ENCODE measurements around the gene RAB17. TPM values are rescaled to one million over a fixed set of nuclear protein-coding genes. Genes with fewer than 3 reads are reported as not detected.

RAB17 gene
- total RNA-seq, 1 experiment from 2014 or later = 17.2 TPM

DNA sequence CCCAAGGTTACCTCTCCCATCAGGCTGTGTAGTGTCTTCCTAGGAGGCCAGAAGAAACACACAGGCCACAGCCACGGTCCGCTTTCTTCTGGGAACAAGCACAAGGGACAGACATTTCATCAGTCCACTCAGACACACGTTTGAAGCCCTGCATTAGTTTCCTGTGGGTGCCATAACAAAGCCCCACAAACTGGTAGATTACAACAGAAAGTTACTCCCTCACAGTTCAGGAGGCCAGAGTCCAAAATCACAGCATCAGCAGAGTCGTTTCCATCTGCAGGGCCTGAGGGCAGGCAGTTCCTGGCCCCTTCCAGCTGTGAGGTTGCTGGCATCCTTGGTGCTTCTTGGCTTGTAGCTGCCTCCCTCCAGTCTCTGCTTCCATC is 32.9 kb downstream of the RAB17 start:
- peaks cover 25% of the 10 kb centered on the region for H3K4me1 Mint-ChIP-seq (ENCODE audit: insufficient read depth, unreplicated experiment)
- TF ChIP-seq, protein P1, sequence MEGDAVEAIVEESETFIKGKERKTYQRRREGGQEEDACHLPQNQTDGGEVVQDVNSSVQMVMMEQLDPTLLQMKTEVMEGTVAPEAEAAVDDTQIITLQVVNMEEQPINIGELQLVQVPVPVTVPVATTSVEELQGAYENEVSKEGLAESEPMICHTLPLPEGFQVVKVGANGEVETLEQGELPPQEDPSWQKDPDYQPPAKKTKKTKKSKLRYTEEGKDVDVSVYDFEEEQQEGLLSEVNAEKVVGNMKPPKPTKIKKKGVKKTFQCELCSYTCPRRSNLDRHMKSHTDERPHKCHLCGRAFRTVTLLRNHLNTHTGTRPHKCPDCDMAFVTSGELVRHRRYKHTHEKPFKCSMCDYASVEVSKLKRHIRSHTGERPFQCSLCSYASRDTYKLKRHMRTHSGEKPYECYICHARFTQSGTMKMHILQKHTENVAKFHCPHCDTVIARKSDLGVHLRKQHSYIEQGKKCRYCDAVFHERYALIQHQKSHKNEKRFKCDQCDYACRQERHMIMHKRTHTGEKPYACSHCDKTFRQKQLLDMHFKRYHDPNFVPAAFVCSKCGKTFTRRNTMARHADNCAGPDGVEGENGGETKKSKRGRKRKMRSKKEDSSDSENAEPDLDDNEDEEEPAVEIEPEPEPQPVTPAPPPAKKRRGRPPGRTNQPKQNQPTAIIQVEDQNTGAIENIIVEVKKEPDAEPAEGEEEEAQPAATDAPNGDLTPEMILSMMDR (IDR thresholded peaks at IDR 0.05; ENCODE audit: unreplicated experiment) = no peak
- H3K27ac Mint-ChIP-seq (ENCODE audit: low read depth, unreplicated experiment) = peak overlapping the region; percentile 10
- no peaks in the 10 kb centered on the region for H3K36me3 Mint-ChIP-seq (ENCODE audit: insufficient read depth, unreplicated experiment)
- intact Hi-C loops (cut with micrococcal nuclease) = loop anchor here (2.0 kb wide), 1 partner anchor 75 kb away; no protein-coding TSS in a partner anchor
- ChIA-PET CTCF (interaction anchor here (0.6 to 2.6 kb wide), 5 partner anchors 14 to 198 kb away, joined by 3 to 21 read pairs (median 4); no protein-coding TSS in a partner anchor), POLR2A (interaction anchor here (0.6 to 1.0 kb wide), 2 partner anchors 12 to 33 kb away, joined by 3 read pairs; partner anchors contain the start of gene RAB17)
- H3K4me3 Mint-ChIP-seq (ENCODE audit: unreplicated experiment) = no peak overlapping the region
- DNase-seq (ENCODE audit: unreplicated experiment) = no peak
- H3K9me3 Mint-ChIP-seq (ENCODE audit: unreplicated experiment) = no peaks in the 10 kb centered on the region
- no TSS peak for BruUV-seq (replicated peaks)
- H3K27me3 Mint-ChIP-seq (ENCODE audit: insufficient read depth, unreplicated experiment) = peaks cover 1% of the 10 kb centered on the region

DNA sequence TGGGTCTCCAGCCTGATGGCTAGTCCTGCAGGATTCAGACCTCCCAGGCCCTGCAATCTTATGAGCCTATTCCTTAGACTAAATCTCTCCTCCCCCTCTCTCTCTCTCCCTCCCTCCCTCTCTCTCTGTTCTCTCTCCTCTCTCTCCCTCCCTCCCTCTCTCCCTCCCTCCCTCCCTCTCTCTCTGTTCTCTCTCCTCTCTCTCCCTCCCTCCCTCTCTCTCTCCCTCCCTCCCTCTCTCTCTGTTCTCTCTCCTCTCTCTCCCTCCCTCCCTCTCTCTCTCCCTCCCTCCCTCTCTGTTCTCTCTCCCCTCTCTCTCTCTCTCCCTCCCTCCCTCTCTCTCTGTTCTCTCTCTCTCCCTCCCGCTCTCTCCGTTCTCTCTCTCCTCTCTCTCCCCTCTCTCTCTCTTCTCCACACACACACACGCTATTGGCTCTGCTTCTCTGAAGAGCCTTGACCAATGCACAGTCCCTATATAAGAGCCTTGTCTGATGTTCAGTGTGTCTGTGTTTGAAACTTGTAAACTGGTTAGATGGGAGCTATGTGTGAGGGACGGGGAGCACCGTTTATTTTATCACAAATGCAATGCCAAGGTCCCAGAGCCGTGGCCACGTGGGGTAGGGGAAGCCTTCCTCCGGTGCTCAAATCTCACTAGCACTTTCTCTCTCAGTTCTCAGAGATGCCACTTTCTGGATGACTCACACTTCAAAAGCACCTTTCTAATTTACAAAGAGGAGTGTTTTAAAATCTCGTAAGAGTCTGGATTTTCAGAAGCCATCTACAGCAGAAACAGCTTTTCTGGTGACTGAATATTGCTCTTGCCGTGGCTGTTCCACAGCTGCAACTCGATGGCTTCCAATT is 33.5 kb downstream of the RAB17 start:
- no peak for DNase-seq (ENCODE audit: unreplicated experiment)
- H3K9me3 Mint-ChIP-seq (ENCODE audit: unreplicated experiment) = no peaks in the 10 kb centered on the region
- peaks cover 5% of the 10 kb centered on the region for H3K36me3 Mint-ChIP-seq (ENCODE audit: insufficient read depth, unreplicated experiment)
- peak overlapping the region; percentile 10 for H3K27ac Mint-ChIP-seq (ENCODE audit: low read depth, unreplicated experiment)
- H3K27me3 Mint-ChIP-seq (ENCODE audit: insufficient read depth, unreplicated experiment) = no peaks in the 10 kb centered on the region
- ChIA-PET CTCF (interaction anchor here (0.6 to 2.4 kb wide), 5 partner anchors 15 to 198 kb away, joined by 3 to 17 read pairs (median 4); no protein-coding TSS in a partner anchor), POLR2A (interaction anchor here (0.6 to 1.0 kb wide), 2 partner anchors 11 to 34 kb away, joined by 3 read pairs; partner anchors contain the start of gene RAB17)
- H3K4me1 Mint-ChIP-seq (ENCODE audit: insufficient read depth, unreplicated experiment) = peaks cover 25% of the 10 kb centered on the region
- TF ChIP-seq, protein P1 (IDR thresholded peaks at IDR 0.05; ENCODE audit: unreplicated experiment) = no peak
- intact Hi-C loops (cut with micrococcal nuclease) = no loop called here
- no peak overlapping the region for H3K4me3 Mint-ChIP-seq (ENCODE audit: unreplicated experiment)
- BruUV-seq (replicated peaks) = no TSS peak

DNA sequence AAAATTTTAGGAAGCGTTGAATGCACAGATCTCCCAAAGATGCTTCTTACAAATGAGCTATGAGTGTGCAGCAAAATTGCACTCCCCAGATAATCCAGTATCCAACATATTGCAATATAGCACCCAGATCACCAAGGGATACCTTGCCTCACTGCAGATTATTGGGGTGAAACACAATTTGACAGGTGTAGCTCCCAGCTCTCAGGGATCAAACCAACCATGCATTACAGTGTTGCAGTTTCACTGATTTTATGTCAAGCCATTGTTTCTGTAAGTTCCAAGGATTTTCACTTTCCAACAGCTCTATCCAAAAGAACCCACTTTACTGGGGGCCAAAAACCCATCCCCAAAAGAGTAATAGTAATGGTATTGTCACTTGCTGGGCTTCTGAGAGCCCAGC is 35.0 kb downstream of the RAB17 start:
- CTCF ChIA-PET = interaction anchor here (0.8 to 2.6 kb wide), 5 partner anchors 12 to 118 kb away, joined by 3 to 17 read pairs (median 3); no protein-coding TSS in a partner anchor
- no peak for DNase-seq (ENCODE audit: unreplicated experiment)
- peaks cover 25% of the 10 kb centered on the region for H3K4me1 Mint-ChIP-seq (ENCODE audit: insufficient read depth, unreplicated experiment)
- no peaks in the 10 kb centered on the region for H3K27me3 Mint-ChIP-seq (ENCODE audit: insufficient read depth, unreplicated experiment)
- no peaks in the 10 kb centered on the region for H3K9me3 Mint-ChIP-seq (ENCODE audit: unreplicated experiment)
- H3K4me3 Mint-ChIP-seq (ENCODE audit: unreplicated experiment) = no peak overlapping the region
- peaks cover 7% of the 10 kb centered on the region for H3K36me3 Mint-ChIP-seq (ENCODE audit: insufficient read depth, unreplicated experiment)
- intact Hi-C loops (cut with micrococcal nuclease) = no loop called here
- TF ChIP-seq, protein P1 (IDR thresholded peaks at IDR 0.05; ENCODE audit: unreplicated experiment) = no peak
- no TSS peak for BruUV-seq (replicated peaks)
- H3K27ac Mint-ChIP-seq (ENCODE audit: low read depth, unreplicated experiment) = no peak overlapping the region
- POLR2A ChIA-PET = interaction anchor here (0.6 to 1.2 kb wide), 2 partner anchors 16 to 17 kb away, joined by 3 read pairs; no protein-coding TSS in a partner anchor

DNA sequence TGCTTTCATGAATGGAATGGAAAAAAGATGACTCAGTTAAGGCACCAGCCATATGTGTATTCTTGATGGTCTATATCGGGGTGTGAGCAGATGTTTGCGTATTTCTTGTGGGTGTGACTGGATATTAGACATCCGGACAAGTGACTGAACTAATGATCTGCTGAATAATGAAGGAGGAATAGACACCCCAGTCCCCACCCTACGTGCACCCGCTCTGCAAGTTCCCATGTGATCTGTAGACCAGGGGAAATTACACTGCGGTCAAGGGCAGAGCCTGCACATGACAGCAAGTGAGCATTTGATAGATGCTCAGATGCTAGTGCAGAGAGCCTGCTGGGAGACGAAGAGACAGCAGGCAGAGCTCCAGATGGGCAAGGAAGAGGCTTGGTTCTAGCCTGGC is 36.6 kb downstream of the RAB17 start:
- H3K36me3 Mint-ChIP-seq (ENCODE audit: insufficient read depth, unreplicated experiment) = peaks cover 7% of the 10 kb centered on the region
- ChIA-PET POLR2A (no interaction called here), CTCF (interaction anchor here (1.0 to 2.6 kb wide), 2 partner anchors 9 to 41 kb away, joined by 3 to 11 read pairs; no protein-coding TSS in a partner anchor)
- H3K27ac Mint-ChIP-seq (ENCODE audit: low read depth, unreplicated experiment) = no peak overlapping the region
- no peak overlapping the region for H3K4me3 Mint-ChIP-seq (ENCODE audit: unreplicated experiment)
- no peaks in the 10 kb centered on the region for H3K27me3 Mint-ChIP-seq (ENCODE audit: insufficient read depth, unreplicated experiment)
- TF ChIP-seq, protein P1 (IDR thresholded peaks at IDR 0.05; ENCODE audit: unreplicated experiment) = no peak
- H3K4me1 Mint-ChIP-seq (ENCODE audit: insufficient read depth, unreplicated experiment) = peaks cover 12% of the 10 kb centered on the region
- DNase-seq (ENCODE audit: unreplicated experiment) = no peak
- intact Hi-C loops (cut with micrococcal nuclease) = no loop called here
- BruUV-seq (replicated peaks) = no TSS peak
- H3K9me3 Mint-ChIP-seq (ENCODE audit: unreplicated experiment) = no peaks in the 10 kb centered on the region
